ENCODE data around the gene MNAT1.

DNA sequence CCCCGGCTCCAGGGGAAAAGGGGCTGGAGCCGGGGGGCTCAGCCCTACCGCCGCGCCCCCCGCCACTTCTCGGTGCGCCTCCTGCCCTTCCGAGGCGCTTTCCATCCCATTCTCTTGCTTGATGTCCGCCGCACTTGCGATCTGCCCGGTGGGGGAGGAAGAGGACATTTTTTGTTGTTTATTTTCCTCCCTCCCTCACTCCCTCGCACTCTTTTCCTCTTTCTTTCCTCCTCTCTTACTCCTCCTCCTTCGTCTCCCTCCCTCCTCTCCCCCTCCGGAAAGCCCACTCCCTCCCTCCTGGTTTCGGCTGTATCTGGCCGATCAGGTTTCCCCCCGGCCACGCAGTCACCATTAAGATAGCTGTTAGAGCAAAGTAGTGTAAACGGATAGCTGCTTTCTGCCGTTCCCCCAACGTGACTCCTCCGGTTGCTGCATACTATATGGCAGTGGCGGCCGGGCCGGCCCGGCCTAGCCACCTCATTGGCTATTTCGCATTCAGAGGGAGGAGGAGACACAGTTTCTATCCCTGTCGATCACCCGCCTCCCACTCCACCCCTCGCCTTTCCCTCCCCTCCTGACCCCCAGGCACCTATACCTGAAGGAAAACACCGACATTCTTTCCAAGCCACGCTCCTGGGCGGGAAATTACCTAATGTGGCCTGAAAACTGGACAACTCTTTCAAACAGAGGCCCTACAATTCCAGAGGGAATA, 10.5 kb upstream of the MNAT1 start, which contains the start of gene SIX4:
- no peak for TF ChIP-seq CEBPB (IDR thresholded peaks at IDR 0.05)
- TF ChIP-seq, protein P1, sequence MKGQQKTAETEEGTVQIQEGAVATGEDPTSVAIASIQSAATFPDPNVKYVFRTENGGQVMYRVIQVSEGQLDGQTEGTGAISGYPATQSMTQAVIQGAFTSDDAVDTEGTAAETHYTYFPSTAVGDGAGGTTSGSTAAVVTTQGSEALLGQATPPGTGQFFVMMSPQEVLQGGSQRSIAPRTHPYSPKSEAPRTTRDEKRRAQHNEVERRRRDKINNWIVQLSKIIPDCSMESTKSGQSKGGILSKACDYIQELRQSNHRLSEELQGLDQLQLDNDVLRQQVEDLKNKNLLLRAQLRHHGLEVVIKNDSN (IDR thresholded peaks at IDR 0.05) = peak; percentile 68
- TF ChIP-seq, protein P2, sequence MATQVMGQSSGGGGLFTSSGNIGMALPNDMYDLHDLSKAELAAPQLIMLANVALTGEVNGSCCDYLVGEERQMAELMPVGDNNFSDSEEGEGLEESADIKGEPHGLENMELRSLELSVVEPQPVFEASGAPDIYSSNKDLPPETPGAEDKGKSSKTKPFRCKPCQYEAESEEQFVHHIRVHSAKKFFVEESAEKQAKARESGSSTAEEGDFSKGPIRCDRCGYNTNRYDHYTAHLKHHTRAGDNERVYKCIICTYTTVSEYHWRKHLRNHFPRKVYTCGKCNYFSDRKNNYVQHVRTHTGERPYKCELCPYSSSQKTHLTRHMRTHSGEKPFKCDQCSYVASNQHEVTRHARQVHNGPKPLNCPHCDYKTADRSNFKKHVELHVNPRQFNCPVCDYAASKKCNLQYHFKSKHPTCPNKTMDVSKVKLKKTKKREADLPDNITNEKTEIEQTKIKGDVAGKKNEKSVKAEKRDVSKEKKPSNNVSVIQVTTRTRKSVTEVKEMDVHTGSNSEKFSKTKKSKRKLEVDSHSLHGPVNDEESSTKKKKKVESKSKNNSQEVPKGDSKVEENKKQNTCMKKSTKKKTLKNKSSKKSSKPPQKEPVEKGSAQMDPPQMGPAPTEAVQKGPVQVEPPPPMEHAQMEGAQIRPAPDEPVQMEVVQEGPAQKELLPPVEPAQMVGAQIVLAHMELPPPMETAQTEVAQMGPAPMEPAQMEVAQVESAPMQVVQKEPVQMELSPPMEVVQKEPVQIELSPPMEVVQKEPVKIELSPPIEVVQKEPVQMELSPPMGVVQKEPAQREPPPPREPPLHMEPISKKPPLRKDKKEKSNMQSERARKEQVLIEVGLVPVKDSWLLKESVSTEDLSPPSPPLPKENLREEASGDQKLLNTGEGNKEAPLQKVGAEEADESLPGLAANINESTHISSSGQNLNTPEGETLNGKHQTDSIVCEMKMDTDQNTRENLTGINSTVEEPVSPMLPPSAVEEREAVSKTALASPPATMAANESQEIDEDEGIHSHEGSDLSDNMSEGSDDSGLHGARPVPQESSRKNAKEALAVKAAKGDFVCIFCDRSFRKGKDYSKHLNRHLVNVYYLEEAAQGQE (IDR thresholded peaks at IDR 0.05; ENCODE audit: low read depth) = no peak
- peak; percentile 66; the same call in 1 of the 2 replicates for TF ChIP-seq TAF1 (IDR thresholded peaks at IDR 0.05; ENCODE audit: low read depth)
- TF ChIP-seq EP300 (IDR thresholded peaks at IDR 0.05; ENCODE audit: borderline replicate concordance) = no peak
- TF ChIP-seq YY1 (IDR thresholded peaks at IDR 0.05; ENCODE audit: low read depth) = 0 out of 2 replicates have a peak, but pooled peaks have one; percentile 13
- no peak for TF ChIP-seq RAD21 (IDR thresholded peaks at IDR 0.05; ENCODE audit: low read depth)
- peak; percentile 24; the same call in 1 of the 2 replicates for TF ChIP-seq TEAD4 (IDR thresholded peaks at IDR 0.05)
